HCT116 (cell line): ENCODE results near the gene HK2.

ENCODE experiments used
- CTCF ChIP-seq, 3 experiments: fragments of 200-600 bp in 1 of 3; sonication (generic) in 1 of 3; IDR thresholded peaks in 2 of 3; conservative IDR thresholded peaks in 1 of 3; 2 replicates each; pipeline ENCODE4 v1.5.1; 2012 to 2017; ENCODE audit warnings: low read depth in 2 of 3, low read length in 2 of 3, antibody characterized with exemption in 1 of 3, borderline replicate concordance in 1 of 3, control low read depth in 1 of 3, mild to moderate bottlenecking in 1 of 3, mixed read lengths in 1 of 3, mixed run types in 1 of 3, moderate library complexity in 1 of 3; ENCODE audit not compliant: insufficient read depth in 1 of 3
- POLR2A ChIP-seq: IDR thresholded peaks from 2 replicates; pipeline ENCODE4 v1.7.0; 2011; ENCODE audit warnings: borderline replicate concordance; ENCODE audit not compliant: insufficient read depth, insufficient read length; ENCODE audit errors: extremely low read depth
- POLR2AphosphoS5 ChIP-seq: IDR thresholded peaks from 2 replicates; pipeline ENCODE4 v1.6.1; 2011; ENCODE audit warnings: mild to moderate bottlenecking, low read depth, low read length, moderate library complexity
- YY1 ChIP-seq: IDR thresholded peaks from 2 replicates; pipeline ENCODE4 v1.6.1; 2011; ENCODE audit warnings: low read length, low read depth, moderate library complexity, mild to moderate bottlenecking; ENCODE audit not compliant: insufficient replicate concordance; ENCODE audit errors: extremely low read depth

GRCh38 chr2:74915743-74916142 lies 81.8 kb downstream of the HK2 start:
- TF ChIP-seq CTCF (IDR thresholded peaks at IDR 0.05 in 2 of 3, conservative IDR thresholded peaks at IDR 0.05 in 1 of 3; ENCODE audit: borderline replicate concordance in 1 of 3, insufficient read depth in 1 of 3, low read depth in 2 of 3, low read length in 2 of 3) (no peak), YY1 (no peak), POLR2A (no peak), POLR2AphosphoS5 (no peak)
